HG03378 (cell line): ENCODE data around the gene OR1I1.

Experiments
- ATAC-seq: cut with Tn5 transposase; IDR thresholded peaks from one replicate; pipeline ENCODE4 v1.9.1; 2021; ENCODE audit warnings: mild to moderate bottlenecking, moderate library complexity; ENCODE audit not compliant: unreplicated experiment

The OR1I1 gene

GRCh38 chr19:15116856-15117255 is 34.8 kb downstream of the OR1I1 start:
- no peak for ATAC-seq

GRCh38 chr19:15118248-15118647 is 36.2 kb downstream of the OR1I1 start:
- ATAC-seq = no peak

DNA sequence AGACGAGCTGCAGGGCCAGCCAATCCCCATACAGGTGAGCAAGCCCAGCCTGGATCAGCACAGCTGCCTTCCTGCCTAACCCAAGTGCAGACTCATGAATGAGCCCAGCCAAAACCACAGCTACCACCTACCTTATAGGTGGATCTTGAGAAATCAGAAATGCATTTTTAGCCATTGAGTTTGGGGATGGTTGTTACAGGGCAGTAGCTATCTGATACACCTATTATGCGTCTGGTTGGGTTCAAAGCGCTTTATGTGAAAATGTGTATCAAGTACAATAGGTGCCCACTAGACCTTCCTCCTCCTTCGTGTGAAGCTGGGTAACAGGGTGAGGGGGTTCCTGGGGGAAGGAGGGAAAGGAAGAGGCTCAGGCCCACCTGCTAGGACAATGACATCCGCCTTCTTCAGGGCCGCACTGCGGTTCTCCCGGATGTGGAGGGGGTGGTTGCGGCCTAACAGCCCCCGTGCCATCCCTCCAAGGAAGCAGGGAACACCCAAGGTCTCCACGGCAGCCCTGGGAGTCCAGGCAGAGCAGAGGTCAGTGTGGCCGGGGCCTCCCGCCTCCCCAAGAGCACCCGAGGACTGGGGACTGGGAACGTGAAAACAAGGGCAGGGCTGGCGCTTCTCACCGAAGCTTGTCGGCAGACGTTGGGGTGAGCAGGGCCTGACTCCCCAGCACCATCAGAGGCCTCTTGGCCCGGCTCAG is 36.9 kb downstream of the OR1I1 start:
- no peak for ATAC-seq

GRCh38 chr19:15120135-15121026 is 38.4 kb downstream of the OR1I1 start:
- ATAC-seq = no peak

GRCh38 chr19:15122331-15123030 is 40.5 kb downstream of the OR1I1 start:
- no peak for ATAC-seq

- no peak for ATAC-seq
These were observed 41.2 kb downstream of the OR1I1 start for GRCh38 chr19:15123031-15123890.

- ATAC-seq = no peak
These were observed 41.9 kb downstream of the OR1I1 start for GRCh38 chr19:15123900-15124299.

- ATAC-seq = peak; percentile 2
These were observed 42.7 kb downstream of the OR1I1 start for GRCh38 chr19:15124572-15125231.

DNA sequence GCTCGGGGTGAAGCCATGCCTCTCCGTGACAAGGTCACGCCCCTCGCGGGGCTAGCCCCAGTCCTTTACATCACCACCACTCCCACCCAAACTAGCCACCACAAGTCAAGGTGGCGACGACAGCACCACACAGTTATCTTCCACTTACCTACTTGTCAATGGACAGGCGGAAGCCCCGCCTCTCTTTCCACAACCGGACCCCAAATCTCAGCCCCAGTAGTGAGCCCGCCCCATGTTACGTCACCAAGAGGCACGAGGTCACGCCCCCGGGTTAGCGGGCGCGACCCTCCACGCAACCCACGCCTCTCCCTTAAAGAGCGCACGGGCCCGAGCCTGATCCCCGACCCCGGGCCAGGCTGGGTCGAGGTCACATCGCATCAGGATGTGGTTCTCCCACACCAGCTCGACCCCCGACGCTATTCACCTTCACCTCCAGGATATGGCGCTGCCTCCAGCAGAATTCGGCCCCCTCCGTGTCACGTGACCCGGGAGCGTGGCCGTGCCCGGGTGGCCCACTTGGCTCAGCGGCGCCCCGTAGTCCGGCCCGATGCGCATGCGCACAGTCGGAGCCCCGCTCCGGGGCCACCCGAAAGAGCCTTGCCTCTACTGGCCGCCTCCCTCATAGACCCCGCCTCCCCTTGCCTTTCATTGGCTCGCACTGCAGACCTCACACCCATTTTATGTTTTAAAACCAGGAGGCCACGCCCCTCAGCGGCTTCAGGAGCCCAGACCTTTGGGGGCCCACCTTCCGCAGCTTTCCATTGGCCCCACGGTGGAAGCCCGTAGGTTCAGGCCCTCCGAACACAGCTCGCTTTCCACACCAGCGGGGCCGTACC is 43.4 kb downstream of the OR1I1 start:
- ATAC-seq = peak; percentile 75

- no peak for ATAC-seq
These were observed 44.3 kb downstream of the OR1I1 start for GRCh38 chr19:15126131-15126910.

GRCh38 chr19:15128162-15128770 is 46.3 kb downstream of the OR1I1 start:
- no peak for ATAC-seq

GRCh38 chr19:15129856-15130585 is 48.0 kb downstream of the OR1I1 start:
- no peak for ATAC-seq

- no peak for ATAC-seq
These were observed 54.4 kb downstream of the OR1I1 start for GRCh38 chr19:15136234-15136954.

GRCh38 chr19:15137777-15138176 is 55.8 kb downstream of the OR1I1 start:
- no peak for ATAC-seq

- ATAC-seq = no peak
These were observed 56.4 kb downstream of the OR1I1 start for GRCh38 chr19:15138427-15138826.

- no peak for ATAC-seq
These were observed 59.1 kb downstream of the OR1I1 start for GRCh38 chr19:15141143-15141542.

DNA sequence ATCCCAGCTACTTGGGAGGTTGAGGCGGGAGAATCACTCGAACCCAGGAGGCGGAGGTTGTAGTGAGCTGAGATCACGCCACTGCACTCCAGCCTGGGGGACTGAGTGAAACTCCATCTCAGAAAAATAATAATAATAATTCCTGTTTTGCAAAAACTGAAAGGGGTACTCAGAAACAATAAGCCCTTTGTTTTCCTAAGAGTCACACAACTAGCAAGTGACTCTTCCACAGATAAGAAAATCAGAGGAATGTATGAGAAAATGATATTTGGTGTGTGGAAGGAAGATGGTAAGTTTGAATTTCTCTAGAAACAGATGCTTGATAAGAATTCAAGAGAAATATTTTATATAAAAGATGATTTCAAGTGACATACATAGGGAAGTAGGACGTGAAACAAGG is 60.3 kb downstream of the OR1I1 start:
- no peak for ATAC-seq
